GM12892 (cell line): ENCODE data around the gene ICE1.

Source experiments
- POLR2A ChIP-seq: IDR thresholded peaks from 2 replicates; pipeline ENCODE4 v1.6.1; 2011; ENCODE audit warnings: low read depth, low read length, control low read depth
- TAF1 ChIP-seq: IDR thresholded peaks from 2 replicates; pipeline ENCODE4 v1.6.1; 2011; ENCODE audit warnings: low read depth, mild to moderate bottlenecking, control low read depth, low read length, borderline replicate concordance

DNA sequence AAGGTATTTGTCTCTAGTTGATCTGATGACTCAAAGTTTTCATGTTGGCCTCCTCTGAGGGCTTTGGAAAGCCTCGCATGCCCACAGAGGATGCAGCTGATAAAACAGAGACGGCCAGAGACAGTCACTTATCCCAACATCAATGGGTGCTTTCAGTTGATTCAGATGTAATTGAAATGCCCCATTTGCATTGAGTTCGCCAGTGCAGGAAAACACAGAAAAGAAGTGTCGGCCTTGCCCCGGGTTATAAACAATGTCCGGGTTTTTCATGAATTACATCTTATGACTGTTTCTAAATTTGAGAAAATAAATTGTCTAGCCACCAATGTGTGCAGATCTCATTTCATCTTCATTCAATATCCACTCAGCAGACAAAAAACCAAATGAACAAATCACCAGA, 42.2 kb upstream of the ICE1 start:
- TF ChIP-seq POLR2A (no peak), TAF1 (no peak)
